Fibroblast of pulmonary artery (primary cell): ENCODE measurements around the gene VWA8.
"Not testable (repeated sequence)": the region's sequence is repeated elsewhere in the genome, so short reads cannot be mapped to it uniquely, and the experiment has no call there.

Source experiments
- DNase-seq: peaks from one replicate; pipeline ENCODE4 v3.0.0-alpha.2; 2010; ENCODE audit warnings: low read depth
- H3K4me3 ChIP-seq: replicated peaks from 2 replicates; pipeline ENCODE4 v1.5.1; 2011; ENCODE audit warnings: low read depth, mild to moderate bottlenecking, control low read depth, low read length, moderate library complexity
- TF ChIP-seq, protein P1 (sequence below): IDR thresholded peaks from 2 replicates; pipeline ENCODE4 v1.5.1; 2011; ENCODE audit warnings: mild to moderate bottlenecking, control low read depth, low read length, inconsistent platforms; ENCODE audit errors: missing control alignments

Gene VWA8

DNA sequence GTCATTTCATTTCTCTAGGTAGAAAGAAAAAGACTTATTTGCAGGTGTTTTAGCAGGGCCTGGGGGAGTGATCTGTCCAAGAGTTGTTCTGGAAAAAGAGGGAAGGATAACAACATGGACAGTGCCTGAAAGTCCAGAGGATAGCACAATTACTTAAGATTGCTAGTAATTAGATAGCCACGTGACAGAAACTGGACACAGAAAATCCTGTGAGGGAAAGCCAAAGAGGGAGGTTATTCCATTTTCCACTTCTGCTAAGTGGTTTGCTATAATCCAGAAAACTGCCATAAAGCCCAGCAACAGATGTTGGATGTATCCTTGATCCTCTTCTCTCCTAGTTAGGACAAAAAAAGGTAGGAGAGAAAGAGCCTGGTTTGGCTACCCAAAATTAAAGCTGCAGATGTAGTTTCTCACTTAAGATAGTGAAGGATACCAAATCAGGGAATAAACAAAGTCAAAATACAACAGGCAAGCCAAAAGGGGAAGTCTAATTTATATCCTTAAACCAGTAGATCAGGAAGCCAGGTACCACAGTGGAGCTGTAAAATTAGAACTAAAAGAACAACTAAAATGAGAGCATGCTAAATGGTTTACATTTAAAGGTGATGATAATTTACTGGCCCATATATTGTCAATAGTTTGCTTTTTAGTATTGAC, 140.2 kb downstream of the VWA8 start:
- H3K4me3 ChIP-seq = no peak overlapping the region
- no peak for DNase-seq
- TF ChIP-seq, protein P1, sequence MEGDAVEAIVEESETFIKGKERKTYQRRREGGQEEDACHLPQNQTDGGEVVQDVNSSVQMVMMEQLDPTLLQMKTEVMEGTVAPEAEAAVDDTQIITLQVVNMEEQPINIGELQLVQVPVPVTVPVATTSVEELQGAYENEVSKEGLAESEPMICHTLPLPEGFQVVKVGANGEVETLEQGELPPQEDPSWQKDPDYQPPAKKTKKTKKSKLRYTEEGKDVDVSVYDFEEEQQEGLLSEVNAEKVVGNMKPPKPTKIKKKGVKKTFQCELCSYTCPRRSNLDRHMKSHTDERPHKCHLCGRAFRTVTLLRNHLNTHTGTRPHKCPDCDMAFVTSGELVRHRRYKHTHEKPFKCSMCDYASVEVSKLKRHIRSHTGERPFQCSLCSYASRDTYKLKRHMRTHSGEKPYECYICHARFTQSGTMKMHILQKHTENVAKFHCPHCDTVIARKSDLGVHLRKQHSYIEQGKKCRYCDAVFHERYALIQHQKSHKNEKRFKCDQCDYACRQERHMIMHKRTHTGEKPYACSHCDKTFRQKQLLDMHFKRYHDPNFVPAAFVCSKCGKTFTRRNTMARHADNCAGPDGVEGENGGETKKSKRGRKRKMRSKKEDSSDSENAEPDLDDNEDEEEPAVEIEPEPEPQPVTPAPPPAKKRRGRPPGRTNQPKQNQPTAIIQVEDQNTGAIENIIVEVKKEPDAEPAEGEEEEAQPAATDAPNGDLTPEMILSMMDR = no peak

DNA sequence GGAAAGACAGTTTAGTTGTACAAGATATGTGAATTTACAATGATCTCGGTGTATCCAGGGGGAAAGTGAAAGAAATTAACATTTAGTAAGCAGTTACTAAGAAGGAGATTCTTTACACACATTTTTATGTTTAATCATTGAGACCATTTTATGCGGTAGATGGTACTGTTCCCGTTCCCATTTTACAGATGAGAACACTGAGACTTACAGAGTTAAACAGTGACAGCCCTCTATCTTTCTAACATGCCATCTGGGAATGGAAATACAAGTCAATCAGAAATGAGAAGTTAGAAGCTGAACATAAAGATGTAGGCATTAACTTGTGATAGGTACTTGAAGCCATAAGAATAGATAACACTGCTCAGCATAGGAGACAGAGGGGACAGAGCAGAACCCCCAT, 144.9 kb downstream of the VWA8 start:
- DNase-seq = no peak
- TF ChIP-seq, protein P1 = no peak
- no peak overlapping the region for H3K4me3 ChIP-seq

DNA sequence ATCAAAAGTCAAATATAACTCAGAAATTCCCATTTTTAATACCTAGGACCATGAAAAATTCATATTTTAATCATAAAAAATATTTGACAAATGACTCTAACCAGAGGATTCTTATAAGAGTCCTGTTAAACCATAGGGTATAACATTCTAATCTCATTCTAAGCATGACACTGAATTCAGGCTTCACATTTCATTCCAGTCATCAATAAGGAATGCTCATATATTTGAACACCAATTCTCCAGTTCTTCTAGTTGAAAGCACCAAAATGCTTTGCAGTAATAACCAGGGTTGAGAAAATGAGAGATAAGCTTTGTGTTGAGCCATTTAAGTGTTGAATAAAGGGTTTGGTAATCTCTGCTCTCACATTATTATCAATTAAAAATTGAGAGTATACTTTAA, 147.5 kb downstream of the VWA8 start:
- no peak overlapping the region for H3K4me3 ChIP-seq
- TF ChIP-seq, protein P1 = no peak
- peak; percentile 31 for DNase-seq

DNA sequence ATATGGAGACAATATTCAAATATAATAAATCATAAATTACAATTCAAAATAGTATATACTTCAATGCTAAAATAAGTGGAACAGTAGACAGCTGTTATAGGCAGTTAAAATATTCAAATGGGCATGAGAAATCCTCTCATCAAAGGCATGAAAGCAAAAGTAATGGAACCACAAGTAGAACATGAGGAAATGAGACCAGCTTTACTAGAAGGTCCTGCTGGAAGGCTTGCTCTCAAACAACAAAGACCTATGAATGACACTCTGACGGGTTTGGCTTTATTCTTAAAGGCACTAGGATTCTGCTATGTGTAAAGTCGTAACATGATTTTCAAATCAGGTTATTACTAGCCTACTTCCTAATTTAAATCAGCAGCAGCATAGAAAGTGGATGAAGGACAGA, 148.1 kb downstream of the VWA8 start:
- H3K4me3 ChIP-seq = no peak overlapping the region
- no peak for DNase-seq
- TF ChIP-seq, protein P1 = no peak

DNA sequence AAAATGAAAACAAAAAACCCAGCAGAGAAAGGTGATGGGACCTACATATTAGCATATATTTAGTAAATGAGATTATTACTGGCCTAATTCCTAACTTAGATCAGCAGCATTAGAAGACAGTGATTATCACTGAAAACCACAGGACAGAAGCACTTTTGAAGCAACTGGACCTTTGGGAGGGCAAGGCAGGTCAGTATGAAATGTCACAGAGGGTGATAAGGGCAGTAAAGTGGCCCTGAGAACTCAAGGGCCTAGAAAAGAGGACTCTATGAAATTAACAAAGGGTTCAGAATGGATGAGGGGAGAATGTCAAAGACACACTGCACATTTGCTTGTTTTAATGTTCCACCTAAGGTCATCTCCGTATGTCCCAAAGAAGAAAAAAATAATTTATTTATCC, 148.7 kb downstream of the VWA8 start:
- H3K4me3 ChIP-seq = no peak overlapping the region
- TF ChIP-seq, protein P1 = no peak
- DNase-seq = no peak

DNA sequence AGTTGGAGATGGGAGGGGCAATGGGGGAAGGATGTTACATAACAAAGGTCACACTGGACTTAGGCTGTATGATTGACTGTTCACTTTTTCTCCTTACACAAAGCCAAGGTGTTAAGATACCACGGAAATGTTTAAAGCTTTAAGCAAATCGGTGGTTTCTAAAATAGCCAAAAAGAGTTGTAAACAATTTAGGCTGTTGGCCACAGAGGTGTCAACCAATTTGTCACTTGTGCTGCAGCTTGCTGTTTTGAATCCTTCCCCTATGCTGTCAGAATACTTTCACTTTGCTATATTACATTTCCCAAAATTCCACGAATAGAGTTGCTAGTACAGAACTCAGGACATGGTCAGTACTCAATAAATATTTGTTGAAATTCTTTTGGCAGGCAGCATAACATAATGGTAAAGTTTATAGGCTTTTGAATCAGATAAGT, 149.3 kb downstream of the VWA8 start:
- TF ChIP-seq, protein P1 = no peak
- H3K4me3 ChIP-seq = no peak overlapping the region
- DNase-seq = no peak

DNA sequence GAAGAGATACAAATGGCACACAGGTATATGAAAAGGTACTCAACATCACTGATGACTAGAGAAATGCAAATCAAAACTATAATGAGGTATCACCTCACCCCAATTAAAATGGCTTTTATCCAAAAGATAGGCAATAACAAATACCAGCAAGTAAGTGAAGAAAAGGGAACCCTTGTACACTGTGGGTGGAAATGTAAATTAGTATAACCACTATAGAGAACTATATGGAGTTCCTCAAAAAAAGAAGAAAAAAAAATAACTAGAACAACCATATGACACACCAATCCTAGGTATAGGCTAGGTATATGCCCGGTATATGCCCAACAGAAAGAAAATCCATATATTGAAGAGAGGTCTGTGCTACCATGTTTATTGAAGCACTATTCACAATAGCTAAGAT, 150.9 kb downstream of the VWA8 start:
- DNase-seq = no peak
- no peak overlapping the region for H3K4me3 ChIP-seq
- TF ChIP-seq, protein P1 = no peak

DNA sequence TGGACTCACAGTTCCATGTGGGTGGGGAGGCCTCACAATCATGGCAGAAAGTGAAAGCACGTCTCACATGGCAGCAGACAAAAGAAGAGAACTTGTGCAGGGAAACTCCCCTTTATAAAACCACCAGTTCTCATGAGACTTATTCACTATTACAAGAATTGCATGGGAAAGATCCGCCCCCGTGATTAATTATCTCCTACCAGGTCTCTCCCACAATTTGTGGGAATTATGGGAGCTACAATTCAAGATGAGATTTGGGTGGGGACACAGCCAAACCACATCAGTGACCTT, 157.5 kb downstream of the VWA8 start:
- DNase-seq, H3K4me3 ChIP-seq: not testable (repeated sequence)
